ENCODE data around the gene FGF11. TPM values are rescaled to one million over a fixed set of nuclear protein-coding genes. Genes with fewer than 3 reads are reported as not detected.

The FGF11 gene
- total RNA-seq, 1 donor from 2014 or later: 1.5 TPM

- H3K36me3 ChIP-seq (ENCODE audit: control insufficient read depth, insufficient read depth, low read length): peaks cover 1% of the 10 kb centered on the region
- H3K4me3 ChIP-seq (ENCODE audit: low read depth, low read length): peak within 1 kb of the TSS; percentile 57
- TF ChIP-seq CTCF (IDR thresholded peaks at IDR 0.05; ENCODE audit: insufficient read depth, low read length, poor library complexity, severe bottlenecking): peak; percentile 47
- H3K27me3 ChIP-seq (ENCODE audit: control insufficient read depth, insufficient read depth, low read length): no peaks in the 10 kb centered on the region
- peak; percentile 56 for DNase-seq (ENCODE audit: low read depth)
Observed at GRCh38 chr17:7394452-7395191, 44.7 kb upstream of the FGF11 start, which contains the start of gene PLSCR3. Gene PLSCR3 (minus strand): TSS chr17:7394525. CDS start chr17:7394110, 415 bp downstream.

DNA sequence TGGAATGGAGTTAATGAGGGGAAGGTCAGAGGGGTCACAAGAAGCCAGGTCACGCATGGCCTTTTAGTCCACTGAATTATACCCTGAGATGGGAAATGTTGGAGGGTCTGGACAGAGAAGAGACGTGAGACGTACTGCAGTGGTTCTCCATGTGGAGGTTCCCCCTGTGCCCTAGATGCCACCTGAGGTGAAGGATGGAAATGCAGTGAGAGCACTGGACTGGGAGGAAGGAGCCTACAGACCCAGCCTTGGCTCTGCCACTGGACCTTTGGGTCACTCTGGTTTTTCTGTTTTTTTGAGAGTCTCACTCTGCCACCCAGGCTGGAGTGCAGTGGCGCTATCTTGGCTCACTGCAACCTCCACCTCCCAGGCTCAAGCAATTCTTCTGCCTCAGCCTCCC is 43.2 kb upstream of the FGF11 start:
- no peak for TF ChIP-seq CTCF (IDR thresholded peaks at IDR 0.05; ENCODE audit: insufficient read depth, low read length, poor library complexity, severe bottlenecking)
- peaks cover 1% of the 10 kb centered on the region for H3K36me3 ChIP-seq (ENCODE audit: control insufficient read depth, insufficient read depth, low read length)
- H3K27me3 ChIP-seq (ENCODE audit: control insufficient read depth, insufficient read depth, low read length): no peaks in the 10 kb centered on the region
- DNase-seq (ENCODE audit: low read depth): no peak
- no peak overlapping the region for H3K4me3 ChIP-seq (ENCODE audit: low read depth, low read length)

DNA sequence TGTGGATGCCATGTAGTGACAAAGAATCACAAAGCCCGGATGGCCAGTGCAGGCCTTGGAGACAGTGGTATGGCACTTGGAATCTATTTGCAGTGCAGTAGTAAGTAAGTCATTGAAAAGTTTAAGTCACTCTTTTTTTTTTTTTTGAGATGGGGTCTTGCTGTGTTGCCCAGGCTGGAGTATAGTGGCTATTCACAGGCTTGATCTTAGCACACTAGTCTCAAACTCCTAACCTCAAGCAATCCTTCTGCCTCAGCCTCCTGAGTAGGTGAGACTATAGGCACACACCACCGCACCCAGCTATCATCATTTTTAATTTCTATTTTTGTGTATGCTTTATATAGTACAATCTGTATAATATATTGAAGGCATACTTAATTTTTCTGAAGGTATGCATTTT is 40.7 kb upstream of the FGF11 start:
- no peak for DNase-seq (ENCODE audit: low read depth)
- Histone ChIP-seq H3K36me3 (ENCODE audit: control insufficient read depth, insufficient read depth, low read length) (no peaks in the 10 kb centered on the region), H3K4me3 (ENCODE audit: low read depth, low read length) (no peak overlapping the region), H3K27me3 (ENCODE audit: control insufficient read depth, insufficient read depth, low read length) (no peaks in the 10 kb centered on the region)
- no peak for TF ChIP-seq CTCF (IDR thresholded peaks at IDR 0.05; ENCODE audit: insufficient read depth, low read length, poor library complexity, severe bottlenecking)

- no peak for DNase-seq (ENCODE audit: low read depth)
- TF ChIP-seq CTCF (IDR thresholded peaks at IDR 0.05; ENCODE audit: insufficient read depth, low read length, poor library complexity, severe bottlenecking): no peak
- peak overlapping the region; percentile 68 for H3K4me3 ChIP-seq (ENCODE audit: low read depth, low read length)
- no peaks in the 10 kb centered on the region for H3K36me3 ChIP-seq (ENCODE audit: control insufficient read depth, insufficient read depth, low read length)
- no peaks in the 10 kb centered on the region for H3K27me3 ChIP-seq (ENCODE audit: control insufficient read depth, insufficient read depth, low read length)
Observed at GRCh38 chr17:7403043-7403726, 36.1 kb upstream of the FGF11 start.

DNA sequence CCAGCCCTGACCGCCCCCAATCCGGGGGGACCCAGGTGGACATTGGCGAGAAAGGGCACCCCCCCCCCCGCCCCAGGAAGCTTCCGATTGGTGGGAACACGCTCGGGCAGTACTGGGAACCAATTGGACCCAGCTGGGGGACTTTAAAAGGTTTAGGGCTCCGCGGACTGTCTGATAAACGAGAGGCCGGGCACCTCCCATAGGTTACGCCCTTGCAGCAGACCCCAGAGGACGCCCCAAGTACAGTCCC is 35.7 kb upstream of the FGF11 start:
- Histone ChIP-seq H3K36me3 (ENCODE audit: control insufficient read depth, insufficient read depth, low read length) (no peaks in the 10 kb centered on the region), H3K4me3 (ENCODE audit: low read depth, low read length) (peak overlapping the region; percentile 68), H3K27me3 (ENCODE audit: control insufficient read depth, insufficient read depth, low read length) (no peaks in the 10 kb centered on the region)
- TF ChIP-seq CTCF (IDR thresholded peaks at IDR 0.05; ENCODE audit: insufficient read depth, low read length, poor library complexity, severe bottlenecking): no peak
- no peak for DNase-seq (ENCODE audit: low read depth)

Measured in kidney epithelial cell (primary cell).